SW480 (cell line): ENCODE results near the gene VN1R2.
"Not testable (repeated sequence)": the region's sequence is repeated elsewhere in the genome, so short reads cannot be mapped to it uniquely, and the experiment has no call there.

Experiments used
- DNase-seq: peaks from one replicate; pipeline ENCODE4 v3.0.0-alpha.2; 2016; ENCODE audit warnings: low spot score

The VN1R2 gene

GRCh38 chr19:53257715-53258342 is at the start of gene VN1R2:
TSS of gene VN1R2 (plus strand) at chr19:53258292. CDS start at chr19:53258376, 84 bp downstream.
- not testable (repeated sequence) for DNase-seq

GRCh38 chr19:53211554-53211953 is 46.5 kb upstream of the VN1R2 start:
- DNase-seq = not testable (repeated sequence)

GRCh38 chr19:53212703-53213320 is 45.3 kb upstream of the VN1R2 start:
- no peak for DNase-seq

- DNase-seq = not testable (repeated sequence)
Observed at GRCh38 chr19:53222716-53223115, 35.4 kb upstream of the VN1R2 start.

- no peak for DNase-seq
Observed at GRCh38 chr19:53224606-53225005, 33.5 kb upstream of the VN1R2 start.

GRCh38 chr19:53237114-53237777 is 20.8 kb upstream of the VN1R2 start:
- DNase-seq = no peak

GRCh38 chr19:53246498-53246897 is 11.6 kb upstream of the VN1R2 start:
- DNase-seq = no peak

GRCh38 chr19:53254411-53255341 is 3.4 kb upstream of the VN1R2 start, which contains the start of gene ZNF677:
TSS of gene ZNF677 (minus strand) at chr19:53254873. CDS start at chr19:53251550, 3,323 bp downstream.
- no peak for DNase-seq

- not testable (repeated sequence) for DNase-seq
Observed at GRCh38 chr19:53267623-53268022, 9.5 kb downstream of the VN1R2 start, which contains the start of gene VN1R4. TSS of gene VN1R4 (minus strand) at chr19:53267723. CDS start at chr19:53267665, 58 bp downstream.

GRCh38 chr19:53269861-53270260 is 11.8 kb downstream of the VN1R2 start:
- DNase-seq = not testable (repeated sequence)

GRCh38 chr19:53272044-53272443 is 14.0 kb downstream of the VN1R2 start:
- DNase-seq = no peak

GRCh38 chr19:53275480-53275879 is 17.4 kb downstream of the VN1R2 start:
- DNase-seq = no peak

GRCh38 chr19:53281947-53282346 is 23.9 kb downstream of the VN1R2 start:
- DNase-seq = not testable (repeated sequence)

- DNase-seq = no peak
Observed at GRCh38 chr19:53285087-53285486, 27.0 kb downstream of the VN1R2 start.

- no peak for DNase-seq
Observed at GRCh38 chr19:53290758-53291549, 32.9 kb downstream of the VN1R2 start.

GRCh38 chr19:53294786-53295441 is 36.8 kb downstream of the VN1R2 start:
- DNase-seq = no peak

- DNase-seq = not testable (repeated sequence)
Observed at GRCh38 chr19:53301341-53301740, 43.2 kb downstream of the VN1R2 start.

- no peak for DNase-seq
Observed at GRCh38 chr19:53308339-53308811, 50.3 kb downstream of the VN1R2 start.
